Stimulated activated CD4-positive, alpha-beta T cell treated with anti-CD3 and anti-CD28 coated beads, TNF-alpha, amount 100 ng/mL, for 24 hours (primary cell): ENCODE results near the gene SH3RF1.

Experiments
- DNase-seq, 3 experiments: peaks; one replicate each; pipeline ENCODE4 v3.0.0-alpha.2; 2020; ENCODE audit warnings: low read depth in 3 of 3

The SH3RF1 gene

DNA sequence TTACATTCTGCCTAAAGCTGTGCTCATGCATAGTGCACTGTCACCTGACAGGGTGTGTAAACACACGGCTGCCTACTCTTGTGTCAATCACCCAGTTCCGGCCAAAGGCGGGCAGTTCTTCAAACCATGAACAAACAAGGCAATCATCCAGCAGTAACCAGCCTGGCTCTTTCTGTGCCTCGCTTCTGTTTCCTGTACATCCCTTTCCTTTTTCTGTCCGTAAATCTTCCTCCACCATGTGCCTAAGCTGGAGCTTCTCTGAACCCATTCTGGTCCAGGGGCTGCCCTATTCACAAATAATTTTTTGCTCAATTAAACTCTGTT lies 199.9 kb downstream of the SH3RF1 start:
- no peak for DNase-seq

DNA sequence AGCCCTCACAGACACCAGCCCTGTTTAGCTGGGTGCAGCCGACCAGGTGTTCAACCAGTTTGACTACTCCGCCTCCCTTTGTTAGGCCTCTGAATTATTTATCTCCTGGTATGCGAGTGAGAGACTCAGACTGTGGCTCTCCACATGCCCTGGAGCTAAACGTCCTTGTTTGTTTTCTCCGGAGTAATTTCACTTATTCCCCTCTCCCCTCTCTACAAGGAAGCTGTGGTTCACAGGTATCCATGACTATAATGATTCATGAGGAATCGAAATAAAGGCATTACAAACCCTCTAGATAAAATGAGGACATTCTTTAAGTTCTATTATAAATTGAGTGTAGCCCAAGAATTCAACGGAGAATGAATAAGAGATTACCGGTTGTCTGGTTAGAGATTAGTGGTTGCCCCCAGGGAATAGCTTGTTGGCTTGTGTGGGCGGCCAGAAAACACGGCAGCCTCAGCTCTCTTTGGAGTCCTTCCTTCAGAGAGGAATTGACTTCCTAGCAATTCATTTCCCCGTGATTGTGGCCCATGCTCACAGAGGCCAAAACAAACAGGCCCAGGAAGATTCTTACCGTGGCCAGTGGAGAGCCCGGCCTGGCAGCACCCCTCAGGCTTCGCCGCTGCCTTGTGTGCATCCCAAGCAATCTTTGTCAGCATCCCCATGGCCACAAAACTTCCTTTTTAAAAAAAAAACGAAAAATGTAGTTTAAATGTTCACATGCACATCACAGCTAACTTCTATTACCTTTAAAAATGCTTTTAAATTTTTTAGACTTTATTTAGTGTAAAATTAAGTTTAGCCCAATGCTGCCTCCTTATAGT lies 200.5 kb downstream of the SH3RF1 start:
- DNase-seq = no peak

DNA sequence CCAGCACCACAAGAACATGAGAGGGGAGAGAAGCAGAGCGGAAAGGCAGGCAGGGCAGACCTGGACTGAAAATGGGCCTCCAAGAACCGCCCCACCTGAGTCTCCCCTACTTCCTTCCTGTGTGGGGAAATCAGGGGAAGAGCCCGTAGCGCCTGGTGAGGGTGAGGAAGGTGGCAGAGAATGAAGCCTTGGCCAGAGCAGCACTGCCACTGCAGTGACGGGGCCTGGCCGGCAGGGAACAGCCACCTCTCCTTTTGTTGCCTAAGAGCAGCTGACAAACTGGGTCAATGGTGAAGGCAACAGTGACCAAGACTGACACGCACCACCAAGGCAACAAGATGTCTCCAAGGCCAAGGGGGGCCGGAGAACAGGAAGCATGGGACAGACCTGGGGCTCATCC lies 202.3 kb downstream of the SH3RF1 start:
- DNase-seq = no peak

DNA sequence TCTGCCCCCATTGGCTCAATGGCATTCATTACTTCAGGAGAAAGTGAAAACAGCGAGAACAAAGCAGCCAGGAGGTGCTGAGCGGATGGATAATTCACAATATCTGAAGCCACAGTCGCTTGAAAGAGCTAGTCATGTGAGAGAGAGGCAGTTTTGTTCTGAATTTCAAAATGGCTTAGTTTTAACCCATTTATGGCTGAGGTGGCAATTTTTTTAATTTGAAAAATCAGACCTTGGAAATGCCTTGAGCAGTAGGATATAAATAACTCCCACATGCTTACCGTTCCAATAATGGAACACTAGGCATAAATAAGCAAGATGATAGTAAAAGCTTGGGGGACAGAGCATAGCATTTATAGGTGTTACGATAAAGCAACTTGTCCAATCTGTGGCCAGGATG lies 203.8 kb downstream of the SH3RF1 start:
- no peak for DNase-seq

DNA sequence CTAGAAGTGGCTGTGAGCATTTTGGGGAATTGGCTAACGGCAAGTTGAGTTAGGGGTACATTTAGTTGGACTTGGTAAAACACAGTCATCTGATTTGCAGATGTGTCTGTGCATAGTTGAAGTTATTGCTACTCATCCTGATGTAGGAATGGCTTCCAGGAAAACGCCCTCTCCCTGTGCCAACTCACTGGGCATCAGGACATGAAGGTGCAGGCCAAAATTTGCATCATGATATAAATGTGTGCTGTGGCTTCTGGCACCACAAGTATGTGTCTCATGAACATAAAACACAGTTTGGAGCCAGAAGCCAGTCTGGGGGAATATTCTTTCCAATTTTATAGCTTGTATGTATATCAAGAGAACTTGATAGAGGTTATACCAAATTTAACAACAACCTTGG lies 206.5 kb downstream of the SH3RF1 start:
- DNase-seq = no peak

DNA sequence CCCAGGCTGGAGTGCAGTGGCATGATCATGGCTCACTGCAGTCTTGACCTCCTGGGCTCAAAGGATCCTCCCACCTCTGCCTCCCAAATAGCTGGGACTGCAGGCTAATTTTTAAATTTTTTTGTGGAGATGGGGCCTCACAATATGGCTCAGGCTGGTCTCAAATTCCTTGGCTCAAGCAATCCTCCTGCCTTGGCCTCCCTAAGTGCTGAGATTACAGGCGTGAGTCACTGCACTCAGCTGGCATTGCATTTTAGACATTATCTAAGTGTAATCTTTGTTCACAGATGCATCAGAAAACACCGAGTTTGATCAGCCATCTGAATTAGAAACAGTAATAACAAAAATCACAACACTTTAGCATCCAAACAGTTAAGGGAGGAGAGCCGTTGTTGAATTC lies 207.3 kb downstream of the SH3RF1 start:
- DNase-seq = no peak

DNA sequence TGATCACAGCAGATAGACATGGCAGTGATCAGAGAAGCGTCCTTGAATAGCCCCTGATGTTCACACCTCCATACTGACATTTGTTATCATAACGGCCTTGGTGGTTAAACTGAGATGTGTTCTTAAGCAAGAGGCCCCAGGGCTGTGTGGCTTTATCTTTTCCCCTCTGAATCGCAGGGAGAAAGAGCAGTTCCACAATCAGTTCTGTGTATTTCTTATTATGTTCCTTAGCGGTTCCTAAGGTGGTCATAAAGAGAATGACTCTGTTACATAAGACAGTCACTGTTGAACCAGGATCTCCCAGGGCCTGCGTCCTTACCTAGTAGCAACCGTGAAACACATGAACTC lies 207.9 kb downstream of the SH3RF1 start:
- DNase-seq = no peak

DNA sequence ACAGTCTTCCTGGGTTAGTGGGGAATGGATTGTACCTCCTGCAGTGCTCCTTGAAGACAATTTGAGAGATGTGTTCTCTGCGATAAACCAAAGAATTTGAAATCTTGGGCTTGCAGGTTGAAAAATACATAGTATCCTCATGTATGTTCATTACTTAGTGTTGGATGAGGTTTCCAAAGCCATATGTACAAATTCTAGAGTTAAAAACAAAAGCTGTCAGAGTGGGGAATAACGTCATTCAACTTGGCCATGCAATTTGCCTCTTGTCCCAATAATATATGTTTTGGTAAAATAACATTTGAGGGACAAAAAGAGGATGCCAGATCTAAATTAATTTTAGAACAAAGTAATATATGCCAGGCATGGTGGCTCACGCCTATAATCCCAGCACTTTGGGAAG lies 209.4 kb downstream of the SH3RF1 start:
- DNase-seq = no peak

DNA sequence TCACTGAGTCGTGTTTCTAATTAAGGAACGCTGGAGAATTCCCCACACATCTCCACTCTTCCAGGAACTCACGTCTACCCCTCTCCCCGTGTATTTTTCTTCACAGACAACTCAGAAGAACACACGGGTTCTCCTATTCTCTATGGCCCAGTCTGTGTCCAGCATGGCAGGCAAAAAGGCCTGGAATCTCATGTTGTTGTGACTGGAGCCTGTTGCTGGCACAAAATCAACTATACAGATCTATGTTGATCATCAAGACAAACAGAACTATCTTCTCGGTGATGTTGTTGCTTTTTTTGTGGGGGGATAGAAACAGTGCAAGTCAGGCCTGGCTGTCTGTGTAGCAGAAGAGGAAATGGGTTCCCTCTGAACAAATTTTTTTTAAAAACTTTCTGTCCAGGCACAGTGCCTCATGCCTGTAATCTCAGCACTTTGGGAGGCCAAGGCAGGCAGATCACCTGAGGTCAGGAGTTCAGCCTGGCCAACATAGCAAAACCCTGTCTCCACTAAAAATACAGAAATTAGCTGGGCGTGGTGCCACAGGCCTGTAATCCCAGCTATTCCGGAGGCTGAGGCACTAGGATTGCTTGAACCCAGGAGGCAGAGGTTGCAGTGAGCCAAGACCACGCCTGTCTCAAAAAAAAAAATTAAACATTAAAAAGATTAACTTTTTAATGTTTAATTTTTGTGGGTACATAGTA lies 210.2 kb downstream of the SH3RF1 start:
- DNase-seq = no peak

DNA sequence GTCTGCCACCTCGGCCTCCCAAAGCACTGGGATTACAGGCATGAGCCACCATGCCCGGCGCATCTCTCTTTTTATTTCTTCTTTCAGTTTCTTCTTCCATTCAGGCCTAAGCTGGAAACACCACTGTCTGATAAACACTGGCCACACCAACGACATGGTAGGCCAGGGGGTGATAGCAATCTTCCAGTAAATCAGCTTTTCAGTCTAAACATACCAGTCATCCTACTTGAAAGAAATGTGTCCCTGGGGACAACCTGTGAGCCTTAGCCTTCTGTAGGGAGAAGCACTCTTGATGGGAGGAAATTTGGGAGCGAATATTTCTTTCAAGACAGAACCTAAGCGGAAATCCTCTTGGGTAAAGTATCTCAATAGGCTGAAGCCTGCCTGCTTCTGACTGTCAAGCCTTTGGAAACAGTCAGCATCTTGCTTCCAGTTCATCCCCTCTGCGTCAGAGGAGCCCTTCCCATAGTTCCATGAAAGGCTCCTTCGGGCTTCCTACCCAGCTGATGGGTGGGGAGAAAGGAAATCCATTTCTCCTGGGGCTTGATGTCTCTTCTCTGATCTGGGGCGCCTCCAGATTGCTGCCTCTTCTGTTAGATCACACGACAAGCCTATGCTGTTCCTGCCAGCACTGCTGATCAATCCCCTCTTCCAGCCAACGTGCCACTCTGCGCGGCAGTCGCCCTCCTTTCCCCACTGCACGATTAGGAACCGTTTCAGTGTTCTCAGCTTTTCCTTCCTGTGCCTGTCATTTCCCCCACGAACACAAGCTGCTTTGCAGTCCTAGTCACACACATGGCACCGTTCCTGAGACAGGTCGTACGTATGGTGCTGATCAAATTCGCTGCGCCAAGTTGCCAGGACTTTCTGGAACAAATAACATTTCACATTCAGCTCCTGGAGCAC lies 211.2 kb downstream of the SH3RF1 start:
- DNase-seq = no peak

DNA sequence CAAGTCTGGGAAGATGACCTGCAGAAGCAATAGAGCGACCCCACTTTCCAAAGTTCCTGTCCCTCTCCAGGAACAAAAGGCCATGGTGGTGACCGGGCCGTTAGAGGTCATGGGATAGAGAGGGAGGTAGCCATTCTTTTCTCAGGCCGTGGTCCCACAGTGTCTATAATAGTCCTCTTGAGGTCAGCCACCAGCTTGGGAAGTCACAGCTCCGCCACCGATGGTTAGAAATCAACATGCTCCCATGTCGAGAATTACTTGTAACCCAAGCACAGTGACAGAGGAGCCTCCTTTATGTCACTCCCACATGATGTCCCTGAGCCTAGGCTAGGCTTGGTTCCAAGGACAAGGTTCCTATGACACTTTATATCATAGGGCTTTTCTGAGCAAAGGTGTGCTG lies 212.4 kb downstream of the SH3RF1 start:
- no peak for DNase-seq

DNA sequence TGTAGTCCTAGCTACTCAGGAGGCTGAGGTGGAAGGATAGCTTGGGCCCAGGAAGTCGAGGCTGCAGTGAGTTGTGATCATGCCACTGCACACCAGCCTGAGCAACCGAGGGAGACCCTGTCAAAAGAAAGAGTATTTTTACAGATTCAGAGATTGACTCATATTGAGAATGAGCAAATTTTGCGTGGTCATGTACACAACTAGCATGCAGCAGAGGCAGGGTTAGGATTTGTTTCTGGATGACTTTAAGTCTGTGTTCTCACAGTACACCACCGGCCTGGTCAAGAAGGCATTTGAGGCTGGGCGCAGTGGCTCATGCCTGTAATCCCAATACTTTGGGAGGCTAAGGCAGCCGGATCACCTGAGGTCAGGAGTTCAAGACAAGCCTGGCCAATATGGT lies 215.9 kb downstream of the SH3RF1 start:
- DNase-seq = no peak

DNA sequence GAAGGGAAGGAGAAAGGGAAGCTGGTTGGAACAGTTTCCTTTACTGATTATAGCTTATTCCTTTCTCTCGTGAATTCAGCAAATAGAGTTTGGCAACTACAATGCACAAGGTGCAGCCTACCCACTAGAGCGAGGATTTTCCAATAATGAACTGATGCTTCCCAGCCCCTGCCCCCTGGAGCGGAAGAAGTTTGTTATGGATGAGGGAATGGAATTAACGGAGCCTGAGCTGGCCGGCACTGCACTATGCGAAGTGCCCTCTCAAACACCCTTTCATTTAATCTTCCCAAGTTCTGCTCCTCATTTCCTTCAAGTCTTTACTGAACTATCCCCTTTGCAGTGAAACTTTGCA lies 218.2 kb downstream of the SH3RF1 start:
- no peak for DNase-seq

DNA sequence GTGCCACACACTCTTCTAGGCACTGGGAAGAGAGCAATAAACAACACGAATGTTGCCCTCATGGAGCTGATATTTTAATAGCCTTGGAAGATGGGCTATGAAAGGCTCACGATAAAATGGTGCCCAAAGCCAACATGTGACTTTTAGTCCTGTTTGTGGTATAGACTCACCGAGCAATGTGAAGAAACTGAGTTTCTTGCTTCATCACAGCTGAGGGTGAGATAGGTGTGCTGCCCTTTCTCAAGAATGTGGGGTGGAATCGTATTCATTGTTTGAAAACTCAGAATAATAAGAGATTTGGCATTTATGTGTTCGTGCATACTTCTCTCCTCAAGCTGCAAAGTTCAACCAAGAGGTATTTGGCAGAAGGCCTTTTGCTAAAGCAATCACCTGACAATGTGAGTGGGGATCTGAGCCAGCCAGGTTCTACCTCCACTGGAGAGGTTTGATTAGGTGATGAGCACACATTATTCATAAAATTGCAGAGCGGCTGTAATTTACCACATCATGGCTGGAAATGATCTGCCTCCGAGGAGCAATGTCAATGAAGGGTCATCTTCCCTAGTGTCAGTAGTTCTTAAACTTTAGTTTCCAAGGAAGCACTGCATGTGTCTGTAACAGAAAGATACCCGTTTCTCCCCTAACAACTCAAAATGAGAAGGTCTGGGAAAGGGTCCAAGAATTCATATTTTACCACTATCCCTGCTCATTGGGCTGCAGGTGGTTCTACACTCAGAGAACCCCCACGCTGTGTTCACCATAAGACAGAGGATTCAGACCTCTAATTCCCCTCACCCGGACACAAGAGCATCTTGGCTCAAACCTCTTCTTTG lies 218.8 kb downstream of the SH3RF1 start:
- no peak for DNase-seq

DNA sequence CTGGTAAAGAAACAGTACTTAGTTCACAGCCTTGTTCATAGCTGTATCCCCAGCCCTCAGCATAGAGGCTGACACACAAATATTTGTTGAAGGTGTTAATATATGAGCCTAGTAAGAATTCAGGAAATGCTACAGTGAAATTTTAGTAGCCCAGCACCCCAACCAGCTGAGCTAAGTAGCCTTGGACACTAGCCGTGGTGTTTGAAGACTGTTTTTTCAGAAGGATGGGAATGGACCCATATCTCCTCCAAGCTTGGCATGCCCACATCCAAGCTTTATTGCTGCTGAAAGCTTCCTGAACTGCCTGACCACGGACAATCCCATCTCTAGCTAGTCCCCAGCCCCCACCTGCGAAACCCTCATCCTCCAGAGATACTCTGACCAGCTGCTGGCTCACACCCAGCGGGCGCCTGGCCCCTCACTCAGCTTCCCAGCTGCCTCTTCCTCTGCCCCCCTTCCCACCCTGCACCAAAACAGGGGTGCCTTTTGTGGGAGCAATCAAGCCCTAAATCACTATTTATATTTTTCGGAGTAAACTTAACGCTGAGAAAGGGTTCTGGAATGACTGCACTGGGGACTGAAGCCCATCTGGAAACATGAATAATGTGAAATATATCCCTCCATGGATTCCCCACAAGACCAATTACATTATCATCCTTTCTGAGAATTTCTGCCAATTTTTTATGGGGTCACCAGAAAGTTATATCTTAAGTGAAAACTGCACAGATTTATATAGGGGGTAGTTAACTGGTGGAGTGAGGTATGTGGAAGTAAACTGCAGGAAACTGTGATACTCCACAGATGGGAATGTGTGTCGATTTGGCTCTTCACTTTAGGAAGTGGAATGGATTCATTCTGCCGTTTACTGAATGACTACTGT lies 219.6 kb downstream of the SH3RF1 start:
- DNase-seq = no peak

DNA sequence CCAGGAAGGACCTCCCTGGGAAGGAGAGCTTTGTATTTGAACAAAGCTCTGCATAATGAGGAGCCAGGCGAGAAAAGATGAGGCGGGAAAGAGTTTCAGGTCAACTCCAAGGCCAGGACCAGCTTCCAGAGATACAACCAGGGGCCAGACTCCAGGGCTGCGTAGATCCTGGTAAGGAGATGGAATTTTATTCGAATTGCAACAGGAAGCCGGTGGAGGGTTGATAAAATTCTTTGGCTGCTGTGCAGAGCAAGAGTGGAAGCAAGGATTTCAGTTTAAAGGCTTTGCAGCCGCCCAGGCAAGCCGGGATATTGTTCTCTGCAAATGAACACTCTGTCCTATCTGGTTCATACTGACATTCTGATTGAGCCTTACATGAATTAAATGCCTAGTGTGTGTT lies 220.5 kb downstream of the SH3RF1 start:
- DNase-seq = no peak

DNA sequence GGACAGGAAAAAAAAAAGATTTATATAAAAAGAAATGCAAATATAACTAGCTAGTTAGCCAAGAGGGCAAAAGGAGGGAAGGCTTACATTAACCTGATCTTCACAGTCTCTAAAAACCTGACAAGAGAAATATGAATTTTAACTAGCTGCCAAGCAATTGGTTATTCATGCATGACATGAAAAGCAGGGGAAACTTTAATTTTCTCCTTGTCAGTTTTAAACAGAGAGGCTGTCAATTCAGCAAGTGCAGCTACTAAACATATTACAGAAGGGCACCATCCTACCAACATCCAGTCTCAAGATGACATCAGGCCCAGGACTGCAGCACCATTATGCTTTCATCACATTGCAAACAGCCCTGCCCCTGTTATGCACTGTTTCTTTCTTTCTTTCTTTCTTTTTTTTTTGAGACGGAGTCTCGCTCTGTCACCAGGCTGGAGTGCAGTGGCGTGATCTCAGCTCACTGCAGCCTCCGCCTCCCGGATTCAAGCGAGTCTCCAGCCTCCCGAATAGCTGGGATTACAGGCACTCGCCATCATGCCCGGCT lies 221.8 kb downstream of the SH3RF1 start:
- no peak for DNase-seq

DNA sequence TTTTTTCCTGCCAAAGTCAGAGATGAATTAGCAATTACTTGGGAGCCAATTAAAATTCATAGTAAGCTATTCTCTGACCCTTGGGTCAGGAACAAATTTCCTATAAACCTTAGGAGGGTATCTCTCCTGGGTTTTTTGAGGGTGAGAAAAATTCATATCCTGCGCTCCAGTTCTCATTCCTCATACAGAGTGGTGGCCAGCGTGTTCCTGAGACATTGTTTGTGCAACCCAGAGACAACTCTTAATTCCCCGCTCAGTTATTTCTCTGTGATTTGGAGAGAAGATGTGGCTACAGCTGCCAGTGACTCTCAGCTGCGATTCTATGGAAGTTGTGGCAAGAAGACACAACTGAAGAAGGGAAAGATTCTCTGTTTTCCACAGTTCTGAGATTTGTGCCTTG lies 222.8 kb downstream of the SH3RF1 start:
- no peak for DNase-seq

DNA sequence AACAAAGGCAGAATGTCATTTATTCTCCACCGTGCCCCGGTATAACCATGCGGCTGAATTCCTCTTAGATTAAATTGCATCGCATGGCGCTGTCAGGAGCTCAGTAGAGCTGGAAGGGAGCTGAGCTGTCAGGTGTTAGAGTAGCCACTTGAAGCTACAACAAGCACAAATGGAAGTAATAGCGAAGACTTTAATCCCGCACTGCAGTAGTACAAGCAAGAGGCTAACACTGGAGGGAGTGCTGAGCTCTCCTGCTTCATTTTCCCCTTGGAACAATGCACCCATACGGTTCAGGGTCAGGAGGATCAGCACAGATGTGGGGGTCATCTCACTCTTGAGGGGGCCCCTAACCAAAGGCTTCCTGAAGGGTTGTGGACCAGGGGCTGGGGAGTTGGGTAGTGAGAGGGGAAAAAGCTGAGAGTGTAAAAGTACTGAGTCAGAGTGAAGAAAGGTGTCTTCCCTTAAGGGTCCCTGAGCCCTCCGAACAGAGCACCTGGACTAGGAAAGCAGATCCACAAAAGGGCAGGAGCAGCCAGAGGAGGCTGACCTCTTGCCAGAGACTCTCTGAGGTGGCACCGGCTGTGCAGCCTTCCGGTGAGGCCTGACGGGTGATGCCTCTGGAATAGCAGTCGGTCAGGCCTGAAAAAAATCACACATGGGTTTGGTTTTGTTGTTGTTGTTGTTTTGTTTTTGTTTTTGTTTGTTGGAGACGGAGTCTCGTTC lies 224.7 kb downstream of the SH3RF1 start:
- DNase-seq = no peak
